ENCODE results near the gene SEC14L2. TPM values are rescaled to one million over a fixed set of nuclear protein-coding genes. Genes with fewer than 3 reads are reported as not detected.
"Not testable (repeated sequence)": the region's sequence is repeated elsewhere in the genome, so short reads cannot be mapped to it uniquely, and the experiment has no call there.

SEC14L2 gene
- total RNA-seq, 3 donors from 2014 or later: 10.4 to 13.2 (median 12.5) TPM

DNA sequence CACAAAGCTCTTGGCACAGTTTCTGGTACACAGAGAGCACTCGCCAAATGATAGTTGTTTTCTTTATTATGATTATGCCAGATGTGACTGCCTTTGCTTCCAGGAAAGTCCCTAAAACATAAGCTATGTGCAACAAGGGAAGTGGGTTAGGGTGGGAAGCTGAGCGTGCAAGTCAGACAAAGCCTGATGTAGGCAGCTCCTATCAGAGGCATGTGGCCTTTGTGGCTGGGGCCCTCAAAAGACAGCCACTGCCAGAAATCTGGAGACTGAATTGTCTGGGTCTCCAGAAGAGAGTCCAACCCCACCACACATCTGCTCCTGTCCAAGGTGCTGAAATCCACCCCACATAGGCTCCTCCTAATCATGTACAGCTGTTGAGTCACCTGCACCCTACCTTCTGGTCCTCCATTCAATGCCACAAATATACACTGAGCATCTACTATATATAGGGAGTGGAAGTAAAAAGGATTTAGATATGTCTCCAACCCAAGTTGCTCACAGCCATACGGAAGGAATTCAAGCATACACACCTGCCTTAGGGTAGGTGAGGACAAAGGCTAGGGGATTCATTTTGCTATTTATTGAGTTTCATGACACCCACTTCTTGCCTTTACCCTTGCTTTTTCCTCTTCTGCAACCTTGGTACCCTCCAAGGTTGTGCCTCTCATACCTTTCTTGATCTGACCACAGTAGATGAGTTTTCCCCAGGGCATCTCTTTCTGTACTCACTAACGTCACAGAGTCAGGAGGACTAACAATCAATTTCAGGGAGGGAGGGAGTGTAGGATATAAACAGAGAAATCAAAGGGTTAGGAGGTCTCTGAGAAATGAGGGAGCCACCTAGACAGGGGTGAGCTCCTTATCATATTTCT lies 62.6 kb downstream of the SEC14L2 start:
- Mint-ChIP-seq H3K4me1 (ENCODE audit: low read depth) (no peaks in the 10 kb centered on the region), H3K4me3 (no peak overlapping the region), H3K36me3 (ENCODE audit: insufficient read depth) (no peaks in the 10 kb centered on the region), H3K27me3 (ENCODE audit: low read depth) (peaks cover 24% of the 10 kb centered on the region), H3K9me3 (no peaks in the 10 kb centered on the region)
- ATAC-seq (no peak), DNase-seq (no peak)

DNA sequence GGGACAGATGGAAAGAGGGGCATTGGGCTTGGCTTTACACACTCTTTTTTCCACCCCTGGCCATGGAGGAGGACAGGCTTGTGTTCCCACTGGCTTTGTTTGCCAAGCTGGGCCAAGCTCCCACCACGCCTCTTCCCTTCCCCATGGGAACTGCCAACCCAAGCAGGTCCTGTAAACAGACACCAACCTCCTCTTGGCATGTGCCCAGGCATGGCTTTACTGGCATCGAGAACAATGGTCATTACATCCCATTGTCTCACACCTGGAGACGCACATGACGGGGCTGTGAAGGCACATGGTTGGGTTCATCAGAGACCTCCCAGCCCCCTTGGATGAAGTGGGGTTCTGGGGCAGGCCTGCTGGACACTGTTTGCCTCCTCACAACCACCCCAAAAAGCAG lies 63.3 kb downstream of the SEC14L2 start:
- ATAC-seq: no peak
- peaks cover 31% of the 10 kb centered on the region for H3K27me3 Mint-ChIP-seq (ENCODE audit: low read depth)

DNA sequence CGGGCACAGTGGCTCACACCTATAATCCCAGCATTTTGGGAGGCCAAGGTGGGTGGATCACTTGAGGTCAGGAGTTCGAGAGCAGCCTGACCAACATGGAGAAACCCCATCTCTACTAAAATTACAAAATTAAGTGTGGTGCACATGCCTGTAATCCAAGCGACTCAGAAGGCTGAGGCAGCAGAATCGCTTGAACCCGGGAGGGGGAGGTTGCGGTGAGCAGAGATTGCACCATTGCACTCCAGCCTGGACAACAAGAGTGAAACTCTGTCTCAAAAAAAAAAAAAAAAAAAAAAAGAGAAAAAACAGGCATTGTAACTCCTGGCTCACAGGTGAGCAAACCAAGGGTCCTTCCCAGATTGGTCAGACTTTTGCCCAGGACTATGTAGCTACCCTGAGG lies 63.7 kb downstream of the SEC14L2 start:
- not testable (repeated sequence) for DNase-seq; H3K9me3 Mint-ChIP-seq; ATAC-seq; H3K4me3 Mint-ChIP-seq; H3K4me1 Mint-ChIP-seq (ENCODE audit: low read depth); H3K36me3 Mint-ChIP-seq (ENCODE audit: insufficient read depth)
- H3K27me3 Mint-ChIP-seq (ENCODE audit: low read depth): peaks cover 34% of the 10 kb centered on the region

More for the DNA sequence above, 63.3 kb downstream of the SEC14L2 start:
- Mint-ChIP-seq H3K4me3 (no peak overlapping the region), H3K9me3 (peaks cover 4% of the 10 kb centered on the region), H3K36me3 (ENCODE audit: insufficient read depth) (no peaks in the 10 kb centered on the region), H3K4me1 (ENCODE audit: low read depth) (no peaks in the 10 kb centered on the region)
- no peak for DNase-seq

DNA sequence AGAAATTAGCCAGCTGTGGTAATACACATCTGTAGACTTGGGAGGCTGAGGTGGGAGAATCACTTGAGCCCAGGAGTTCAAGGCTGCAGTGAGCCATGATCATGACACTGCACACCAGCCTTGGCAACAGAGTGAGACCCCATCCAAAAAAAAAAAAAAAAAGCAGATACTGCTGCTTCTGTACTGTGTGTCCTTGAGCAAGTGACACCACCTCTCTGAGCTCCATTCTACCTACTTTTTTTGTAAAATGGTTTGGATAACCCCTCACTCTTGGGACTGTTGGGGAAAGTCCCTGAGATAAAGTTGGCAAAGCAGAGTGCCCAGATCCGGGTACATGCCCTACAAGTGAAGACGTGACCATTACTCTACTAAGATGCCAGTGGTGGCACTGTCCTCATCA lies 72.3 kb downstream of the SEC14L2 start:
- peaks cover 5% of the 10 kb centered on the region for H3K9me3 Mint-ChIP-seq
- H3K27me3 Mint-ChIP-seq (ENCODE audit: low read depth): peaks cover 27% of the 10 kb centered on the region
- no peak overlapping the region for H3K4me3 Mint-ChIP-seq
- no peak for DNase-seq
- H3K36me3 Mint-ChIP-seq (ENCODE audit: insufficient read depth): no peaks in the 10 kb centered on the region
- no peak for ATAC-seq
- H3K4me1 Mint-ChIP-seq (ENCODE audit: low read depth): peaks cover 12% of the 10 kb centered on the region

DNA sequence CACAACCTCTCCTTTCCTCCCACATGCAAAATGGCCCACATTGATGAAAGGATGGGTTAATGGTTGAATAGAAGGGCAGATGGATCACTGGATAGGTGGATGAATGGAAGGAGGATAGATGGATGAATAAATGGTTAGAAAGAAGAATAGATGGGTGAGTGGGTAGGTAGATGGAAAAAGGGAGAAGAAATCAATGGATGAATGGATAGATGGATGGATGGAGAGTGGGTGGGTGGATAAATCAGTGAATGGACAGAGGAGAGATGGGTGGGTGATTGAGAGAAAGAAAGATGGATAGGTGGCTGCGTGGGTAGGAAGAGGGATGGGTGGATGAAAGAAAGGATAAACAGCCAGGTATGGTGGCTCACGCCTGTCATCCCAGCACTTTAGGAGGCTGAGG lies 73.8 kb downstream of the SEC14L2 start:
- ATAC-seq (no peak), DNase-seq (no peak)
- Mint-ChIP-seq H3K36me3 (ENCODE audit: insufficient read depth) (no peaks in the 10 kb centered on the region), H3K4me1 (ENCODE audit: low read depth) (peaks cover 15% of the 10 kb centered on the region), H3K9me3 (no peaks in the 10 kb centered on the region), H3K4me3 (no peak overlapping the region), H3K27me3 (ENCODE audit: low read depth) (peaks cover 19% of the 10 kb centered on the region)

DNA sequence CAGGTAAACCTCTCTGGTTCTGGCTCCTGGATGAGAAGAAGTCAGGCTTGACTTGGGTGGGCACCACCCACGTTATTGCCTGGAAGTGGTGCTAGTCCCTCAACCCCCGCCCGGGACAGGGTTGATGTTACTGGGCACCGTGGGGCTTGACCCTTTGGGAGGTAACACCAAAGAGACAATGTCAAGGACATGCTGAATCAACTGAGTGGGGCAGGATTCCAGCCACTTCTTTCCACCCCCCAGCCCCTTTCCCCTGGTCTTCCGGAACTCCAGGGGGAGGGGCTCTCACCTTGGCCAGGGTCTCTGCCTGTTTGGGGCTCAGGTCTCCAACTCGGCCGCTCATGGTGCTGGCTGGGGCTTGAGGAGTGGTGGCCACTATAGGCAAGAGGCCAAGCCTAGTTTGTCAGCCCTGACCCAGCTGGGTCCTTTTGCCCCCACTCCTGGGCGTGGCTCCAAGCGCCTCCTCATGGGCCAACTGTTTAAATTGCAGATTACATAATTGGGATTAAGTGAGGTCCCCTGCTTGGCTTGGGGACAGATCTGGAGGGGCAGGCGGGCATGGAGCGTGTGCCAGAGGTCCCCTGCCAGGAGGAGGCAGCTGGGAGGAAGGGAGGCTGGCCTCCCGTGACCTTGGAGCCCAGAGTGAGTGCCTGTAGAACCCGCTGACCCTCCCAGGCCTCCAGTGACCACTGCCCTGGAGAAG lies 74.9 kb downstream of the SEC14L2 start, which contains the start of gene SEC14L3:
Gene SEC14L3 (minus strand): TSS at position 402 of the 703 bp plus-strand sequence. CDS start 59 bp downstream, at position 343.
- H3K9me3 Mint-ChIP-seq: no peaks in the 10 kb centered on the region
- ATAC-seq (no peak), DNase-seq (no peak)
- peaks cover 15% of the 10 kb centered on the region for H3K4me1 Mint-ChIP-seq (ENCODE audit: low read depth)
- H3K27me3 Mint-ChIP-seq (ENCODE audit: low read depth): peaks cover 21% of the 10 kb centered on the region
- no peaks in the 10 kb centered on the region for H3K36me3 Mint-ChIP-seq (ENCODE audit: insufficient read depth)
- H3K4me3 Mint-ChIP-seq: no peak within 1 kb of the TSS

DNA sequence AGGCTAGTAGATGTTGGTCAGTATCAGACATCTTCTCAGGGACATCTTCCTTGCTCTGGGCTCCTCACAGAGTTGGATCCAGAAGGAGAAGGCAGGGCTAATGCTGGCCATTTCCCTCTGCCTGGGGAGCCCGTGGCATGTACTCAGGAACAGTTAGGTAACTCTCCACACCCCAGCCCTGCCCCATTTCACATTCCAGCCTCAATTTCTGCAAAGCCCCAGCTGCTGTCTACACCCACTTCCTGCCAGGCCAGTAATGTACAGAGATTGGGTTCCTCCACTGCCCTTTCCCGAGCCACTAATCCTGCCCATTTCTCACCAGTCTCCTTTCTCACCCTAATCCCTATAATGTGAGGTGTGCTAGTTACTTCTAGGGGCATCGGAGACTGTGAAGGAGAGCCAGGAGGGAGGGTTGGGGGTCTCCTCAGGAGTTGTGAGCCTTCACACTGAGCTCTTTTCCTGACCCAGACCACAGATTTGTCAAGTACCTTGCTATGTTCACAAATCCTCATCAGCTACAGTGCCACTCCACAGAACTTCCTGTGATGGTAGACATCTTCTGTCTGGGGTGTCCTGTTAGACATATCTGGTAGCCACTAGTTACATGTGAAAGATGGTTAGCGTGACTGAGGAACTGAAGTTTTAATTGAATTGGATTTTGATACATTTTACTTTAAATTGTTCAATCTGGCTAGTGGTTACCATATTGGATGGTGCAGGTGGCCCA lies 76.3 kb downstream of the SEC14L2 start:
- Mint-ChIP-seq H3K36me3 (ENCODE audit: insufficient read depth) (no peaks in the 10 kb centered on the region), H3K4me1 (ENCODE audit: low read depth) (peaks cover 15% of the 10 kb centered on the region), H3K4me3 (no peak overlapping the region), H3K9me3 (no peaks in the 10 kb centered on the region), H3K27me3 (ENCODE audit: low read depth) (peaks cover 28% of the 10 kb centered on the region)
- DNase-seq: no peak
- ATAC-seq: no peak

DNA sequence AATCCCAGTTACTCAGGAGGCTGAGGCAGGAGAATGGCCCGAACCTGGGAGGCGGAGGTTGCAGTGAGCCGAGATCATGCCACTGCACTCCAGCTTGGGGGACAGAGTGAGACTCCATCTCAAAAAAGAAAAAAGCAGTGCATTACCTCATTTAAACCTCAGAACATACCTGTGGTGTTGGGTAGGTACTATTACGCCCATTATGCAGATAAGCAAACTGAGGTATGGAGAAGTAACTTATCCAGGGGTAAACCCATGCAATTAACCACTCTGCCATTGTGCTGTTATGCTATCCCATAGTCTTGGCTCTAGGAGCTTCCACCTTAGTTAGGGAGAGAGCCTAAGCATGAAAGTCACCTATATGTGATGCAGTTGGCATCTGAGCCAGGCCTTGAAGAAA lies 77.3 kb downstream of the SEC14L2 start:
- ATAC-seq (no peak), DNase-seq (no peak)
- H3K4me3 Mint-ChIP-seq: no peak overlapping the region
- no peaks in the 10 kb centered on the region for H3K9me3 Mint-ChIP-seq
- peaks cover 15% of the 10 kb centered on the region for H3K4me1 Mint-ChIP-seq (ENCODE audit: low read depth)
- no peaks in the 10 kb centered on the region for H3K36me3 Mint-ChIP-seq (ENCODE audit: insufficient read depth)
- H3K27me3 Mint-ChIP-seq (ENCODE audit: low read depth): peaks cover 28% of the 10 kb centered on the region

Other genes with a start within 250 kb of the SEC14L2 start
- gene LIF, start 150.3 kb upstream of the SEC14L2 start, total RNA-seq: 100 to 1,000 TPM; 226 to 440 (median 307) TPM
- gene OSM, start 130.2 kb upstream of the SEC14L2 start, total RNA-seq: 10 to 100 TPM; 18.4 to 30.7 (median 22.2) TPM
- gene CASTOR1, start 107.5 kb upstream of the SEC14L2 start, total RNA-seq: 1 to 10 TPM; 1.1 to 2.9 (median 2.4) TPM
- 10 to 100 TPM; 12.6 to 16.4 (median 14.0) TPM for gene TBC1D10A, start 70.1 kb upstream of the SEC14L2 start, total RNA-seq
- gene SF3A1, start 40.1 kb upstream of the SEC14L2 start, total RNA-seq: 100 to 1,000 TPM; 315 to 335 (median 324) TPM
- gene CCDC157, start 40.0 kb upstream of the SEC14L2 start, total RNA-seq: 1 to 10 TPM; 2.3 to 3.0 (median 2.6) TPM
- gene RNF215, start 9.6 kb upstream of the SEC14L2 start, total RNA-seq: 1 to 10 TPM; 3.9 to 5.1 (median 4.4) TPM
- 100 to 1,000 TPM in 1 of 3 donors, 10 to 100 TPM in 2; 97.0 to 113 (median 99.9) TPM for gene MTFP1, start 28.8 kb downstream of the SEC14L2 start, total RNA-seq
- not detected for gene SEC14L3, start 75.0 kb downstream of the SEC14L2 start, total RNA-seq
- gene SEC14L4, start 108.7 kb downstream of the SEC14L2 start, total RNA-seq: under 1 TPM in 1 of 3 donors, not detected in 2; 0.16 TPM
- gene SEC14L6, start 149.7 kb downstream of the SEC14L2 start, total RNA-seq: not detected
- under 1 TPM in 2 of 3 donors, not detected in 1; 0.16 to 0.38 TPM for gene GAL3ST1, start 177.6 kb downstream of the SEC14L2 start, total RNA-seq
- 100 to 1,000 TPM; 312 to 373 (median 336) TPM for gene PES1, start 194.9 kb downstream of the SEC14L2 start, total RNA-seq
- under 1 TPM in 2 of 3 donors, not detected in 1; 0.26 to 0.46 TPM for gene TCN2, start 210.2 kb downstream of the SEC14L2 start, total RNA-seq
- 10 to 100 TPM in 1 of 3 donors, 1 to 10 TPM in 2; 7.3 to 10.9 (median 8.9) TPM for gene SLC35E4, start 238.8 kb downstream of the SEC14L2 start, total RNA-seq